ENCODE results near the gene ENPP5.
"Not testable (repeated sequence)": the region's sequence is repeated elsewhere in the genome, so short reads cannot be mapped to it uniquely, and the experiment has no call there.

The ENPP5 gene

GRCh38 chr6:46172176-46172575 is 1.4 kb upstream of the ENPP5 start:
- DNase-seq: peak; percentile 56

GRCh38 chr6:46160102-46160501 is 10.7 kb downstream of the ENPP5 start:
- no peak for DNase-seq

DNA sequence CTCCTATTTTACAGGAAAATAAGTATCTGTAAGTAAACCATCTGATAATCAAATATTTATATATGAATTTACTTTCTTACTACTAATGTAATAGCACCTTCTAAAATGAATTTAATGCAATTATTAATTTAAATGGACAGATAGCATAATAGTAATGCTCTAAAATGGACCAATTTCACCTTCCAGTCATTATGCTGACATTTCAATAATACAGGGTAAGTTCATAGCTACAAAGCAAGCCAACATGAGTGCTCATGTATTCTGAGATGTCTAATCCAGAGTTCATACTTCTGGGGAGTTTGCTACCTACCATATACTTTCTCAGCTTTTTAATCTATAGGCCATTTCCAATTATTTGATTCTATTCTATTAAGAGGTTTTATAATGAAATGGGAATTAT is 11.6 kb downstream of the ENPP5 start:
- no peak for DNase-seq

DNA sequence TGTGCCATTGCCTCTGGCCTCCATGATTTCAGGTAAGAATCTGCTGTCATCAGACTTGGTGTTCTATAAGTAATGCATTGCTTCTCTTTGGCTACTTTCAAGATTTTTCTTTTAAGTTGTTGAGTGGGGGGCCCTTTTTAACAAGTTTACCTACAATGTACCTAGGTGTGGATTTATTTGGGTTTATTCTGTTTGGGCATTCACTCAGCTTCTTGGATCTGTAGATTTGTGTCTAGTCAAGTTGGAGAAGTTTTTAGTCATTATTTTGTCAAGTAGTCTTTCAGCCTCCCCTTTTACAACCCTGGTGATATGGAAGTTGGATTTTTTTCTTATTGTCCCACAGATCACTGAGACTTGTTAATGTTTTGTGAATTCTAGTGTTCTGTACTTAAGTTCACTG is 14.1 kb downstream of the ENPP5 start:
- DNase-seq: no peak

GRCh38 chr6:46149066-46149465 is 21.7 kb downstream of the ENPP5 start:
- DNase-seq: not testable (repeated sequence)

DNA sequence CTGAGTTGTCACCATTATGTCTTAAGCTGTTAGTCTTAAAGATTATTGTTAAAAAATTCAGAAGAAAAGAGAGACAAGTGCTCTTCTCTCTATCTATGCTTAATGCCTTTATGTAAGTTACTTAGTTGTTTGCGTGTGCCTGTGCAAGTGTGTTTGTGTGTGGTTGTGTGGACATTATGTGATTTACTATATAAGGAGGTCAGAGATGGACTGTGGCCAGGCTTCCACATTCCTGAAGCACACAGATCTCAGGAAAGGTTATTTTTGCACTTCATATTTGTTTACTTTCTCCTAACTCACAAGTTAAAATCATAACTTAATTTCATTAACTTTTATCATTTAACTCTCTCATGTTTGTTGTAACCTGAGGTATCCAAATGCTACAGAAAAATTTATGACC is 26.5 kb downstream of the ENPP5 start:
- no peak for DNase-seq

- no peak for DNase-seq
These were observed 32.5 kb downstream of the ENPP5 start for GRCh38 chr6:46138281-46138680.

- DNase-seq: no peak
These were observed 33.4 kb downstream of the ENPP5 start for GRCh38 chr6:46137387-46137786.

DNA sequence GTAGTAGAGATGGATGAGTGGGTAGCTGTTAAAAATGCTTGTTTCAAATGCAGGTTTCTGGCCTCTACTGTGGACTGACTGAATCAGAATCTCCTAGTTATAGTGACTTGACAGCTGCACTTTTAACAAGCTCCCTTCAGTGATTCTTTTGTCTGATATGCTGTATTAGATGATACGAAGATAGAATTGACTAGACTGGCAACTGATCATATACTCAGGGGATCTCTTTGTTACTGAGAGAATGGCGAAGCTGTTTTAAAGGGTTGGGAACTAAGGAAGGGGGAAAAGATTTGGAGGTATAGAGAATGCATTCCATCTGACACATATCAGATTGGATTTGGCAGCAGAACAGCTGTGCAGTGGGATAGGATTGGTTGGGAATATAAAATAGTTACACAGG is 33.9 kb downstream of the ENPP5 start:
- no peak for DNase-seq

DNA sequence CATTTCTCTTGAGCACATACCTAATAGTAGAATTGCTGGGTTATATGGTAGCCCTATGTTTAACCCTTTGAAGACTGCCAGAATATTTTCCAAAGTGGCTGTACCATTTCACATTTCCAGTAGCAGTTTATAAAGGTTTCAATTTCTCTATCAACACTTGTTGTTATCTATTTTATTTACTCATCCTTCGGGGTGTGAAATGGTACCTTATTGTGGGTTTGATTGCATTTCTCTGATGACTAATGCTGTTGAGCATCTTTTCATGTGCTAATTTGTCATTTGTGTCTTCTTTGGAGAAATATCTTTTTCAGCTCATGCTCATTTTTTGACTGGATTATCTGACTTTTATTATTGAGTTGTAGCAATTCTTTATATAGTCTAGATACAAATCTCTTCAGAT is 35.6 kb downstream of the ENPP5 start:
- no peak for DNase-seq

DNA sequence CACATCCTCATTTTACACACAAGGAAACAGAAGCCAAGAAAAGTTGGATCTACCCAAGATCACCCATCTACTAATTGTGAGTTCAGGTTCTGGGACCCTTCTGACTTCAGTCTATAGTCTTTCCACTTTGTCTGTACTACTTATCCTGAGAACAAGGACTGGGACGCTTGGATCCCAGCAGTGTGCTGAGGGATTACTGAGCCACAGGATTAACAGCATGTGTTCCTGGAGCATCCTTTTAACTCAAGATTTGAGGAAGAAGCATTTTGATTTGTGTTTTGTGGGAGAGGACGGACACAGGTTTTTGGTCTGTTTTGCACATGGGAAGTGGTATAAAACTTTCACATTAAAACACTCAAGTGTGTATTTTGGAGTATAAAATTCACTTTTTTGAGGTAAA is 36.6 kb downstream of the ENPP5 start:
- DNase-seq: no peak

GRCh38 chr6:46131291-46131690 is 39.5 kb downstream of the ENPP5 start:
- DNase-seq: not testable (repeated sequence)

- no peak for DNase-seq
These were observed 40.1 kb downstream of the ENPP5 start for GRCh38 chr6:46130666-46131065.

- peak; percentile 98 for DNase-seq
These were observed 40.9 kb downstream of the ENPP5 start, which contains the start of gene ENPP4 for GRCh38 chr6:46129629-46130511. Gene ENPP4 (plus strand): TSS chr6:46129989. CDS start chr6:46139584, 9,595 bp downstream.

- DNase-seq: no peak
These were observed 41.5 kb downstream of the ENPP5 start for GRCh38 chr6:46129291-46129628.

- DNase-seq: no peak
These were observed 42.3 kb downstream of the ENPP5 start for GRCh38 chr6:46128476-46128875.

GRCh38 chr6:46119679-46120078 is 51.1 kb downstream of the ENPP5 start:
- DNase-seq: not testable (repeated sequence)

DNA sequence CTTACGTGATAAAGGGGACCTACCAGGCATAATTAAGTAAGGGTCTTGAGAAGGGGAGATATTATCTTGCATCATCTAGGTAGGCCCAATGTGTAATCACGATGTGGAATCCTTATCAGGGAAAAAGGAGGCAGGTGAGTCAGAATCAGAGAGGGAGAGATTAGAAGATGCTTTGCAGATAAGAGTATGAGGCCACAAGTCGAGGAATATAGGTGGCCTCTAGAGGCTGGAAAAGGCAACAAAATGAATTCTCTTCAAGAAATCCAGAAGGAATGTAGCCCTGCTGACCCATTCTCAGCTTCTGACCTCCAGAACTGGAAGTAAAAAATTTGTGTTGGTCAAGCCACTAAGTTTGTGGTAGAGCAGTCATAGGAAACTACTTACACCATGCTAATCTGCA is 51.9 kb downstream of the ENPP5 start:
- DNase-seq: no peak

- no peak for DNase-seq
These were observed 52.6 kb downstream of the ENPP5 start for GRCh38 chr6:46118157-46118556.

GRCh38 chr6:46116289-46116688 is 54.5 kb downstream of the ENPP5 start:
- no peak for DNase-seq

DNA sequence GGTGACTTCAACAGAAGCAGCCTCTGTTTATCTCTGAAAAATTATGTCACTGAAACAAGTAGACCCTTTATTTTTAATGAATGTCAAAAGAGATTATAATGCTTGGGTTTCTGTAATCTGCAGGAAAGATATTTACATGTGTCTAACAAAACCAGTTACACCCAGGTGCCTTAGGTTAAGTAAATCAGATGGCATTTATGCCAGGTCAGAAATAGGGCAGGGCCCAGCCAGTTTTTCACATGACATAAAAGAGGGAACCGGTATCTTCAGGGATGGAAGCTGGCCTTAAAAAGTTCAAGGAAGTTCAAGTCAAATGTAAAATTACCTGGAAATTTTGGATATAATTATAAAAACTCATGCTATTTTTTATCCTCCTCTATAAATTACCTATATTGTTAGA is 55.1 kb downstream of the ENPP5 start:
- DNase-seq: no peak

DNA sequence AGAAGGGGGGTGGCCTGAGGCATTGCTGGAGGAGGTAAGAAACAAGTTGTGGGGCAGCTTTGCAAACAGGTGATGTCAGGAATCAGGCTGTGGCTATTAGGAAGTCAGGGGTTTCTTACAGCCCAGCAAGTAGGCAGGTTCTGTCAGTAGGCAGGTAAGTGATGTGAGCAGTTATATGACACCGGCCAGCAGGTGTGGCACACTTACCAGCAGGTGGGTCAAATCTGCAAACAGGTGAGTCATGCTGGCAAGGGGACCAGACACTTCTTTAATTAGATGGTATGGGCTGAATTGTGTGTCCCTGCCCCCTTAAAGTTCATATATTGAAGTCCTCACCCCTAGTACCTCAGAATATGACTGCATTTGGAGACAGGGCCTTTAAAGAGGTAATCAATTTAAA is 57.4 kb downstream of the ENPP5 start:
- no peak for DNase-seq

Data from midbrain (tissue), 1 donor.